Measurements from ENCODE around the gene SDF2L1. TPM values are rescaled to one million over a fixed set of nuclear protein-coding genes. Genes with fewer than 3 reads are reported as not detected.

The SDF2L1 gene
- total RNA-seq (2022; extraction: Qiagen RNA extraction; ENCODE audit: low read depth) = 24.9 to 65.1 TPM (median 55.0 TPM) in 5 replicates

GRCh38 chr22:21641789-21642583 lies at the start of gene SDF2L1:
TSS of gene SDF2L1 (plus strand) at chr22:21642302. CDS start at chr22:21642337, 35 bp downstream.

GRCh38 chr22:21629255-21630149 lies 12.6 kb upstream of the SDF2L1 start, which contains the start of gene YDJC:
TSS of gene YDJC (minus strand) at chr22:21630022. CDS start at chr22:21630014, 8 bp downstream.

GRCh38 chr22:21632237-21632895 lies 9.7 kb upstream of the SDF2L1 start, which contains the start of gene CCDC116:
TSS of gene CCDC116 (plus strand) at chr22:21632760. CDS start at chr22:21633182, 422 bp downstream.

Other genes with a start within 250 kb of the SDF2L1 start
- 1.9 to 3.2 TPM (median 2.9 TPM) in 5 replicates for gene HIC2, start 224.9 kb upstream of the SDF2L1 start, total RNA-seq (2022; extraction: Qiagen RNA extraction; ENCODE audit: low read depth)
- gene TMEM191C, start 174.9 kb upstream of the SDF2L1 start, total RNA-seq (2022; extraction: Qiagen RNA extraction; ENCODE audit: low read depth) = 0.88 to 2.1 TPM (median 1.3 TPM) in 5 replicates
- 0.13 to 0.64 TPM (median 0.22 TPM) in 5 replicates for gene RIMBP3C, start 90.8 kb upstream of the SDF2L1 start, total RNA-seq (2022; extraction: Qiagen RNA extraction; ENCODE audit: low read depth)
- gene UBE2L3, start 74.6 kb upstream of the SDF2L1 start, total RNA-seq (2022; extraction: Qiagen RNA extraction; ENCODE audit: low read depth) = 60.1 to 94.2 TPM (median 62.8 TPM) in 5 replicates
- 27.4 to 58.2 TPM (median 57.3 TPM) in 5 replicates for gene YDJC, start 12.3 kb upstream of the SDF2L1 start, total RNA-seq (2022; extraction: Qiagen RNA extraction; ENCODE audit: low read depth)
- gene CCDC116, start 9.5 kb upstream of the SDF2L1 start, total RNA-seq (2022; extraction: Qiagen RNA extraction; ENCODE audit: low read depth) = not detected in 5 replicates
- gene PPIL2, start 23.7 kb downstream of the SDF2L1 start, total RNA-seq (2022; extraction: Qiagen RNA extraction; ENCODE audit: low read depth) = 16.9 to 22.9 TPM (median 22.4 TPM) in 5 replicates
- 0.06 to 0.47 TPM (median 0.21 TPM) in 4 of 5 replicates, not detected in the other for gene YPEL1, start 93.5 kb downstream of the SDF2L1 start, total RNA-seq (2022; extraction: Qiagen RNA extraction; ENCODE audit: low read depth)
- 43.9 to 80.9 TPM (median 65.7 TPM) in 5 replicates for gene MAPK1, start 225.3 kb downstream of the SDF2L1 start, total RNA-seq (2022; extraction: Qiagen RNA extraction; ENCODE audit: low read depth)